RCC 7860 (cell line): ENCODE measurements around the gene ENDOV.

ENCODE experiments used
- DNase-seq: peaks from one replicate; pipeline ENCODE4 v3.0.0-alpha.2; 2015; ENCODE audit warnings: low spot score
- FAIRE-seq: peaks from 2 replicates; lab custom pipeline; 2012; peaks lifted over from hg19 to GRCh38; lab: Jason Lieb, UNC

ENDOV gene

GRCh38 chr17:80414508-80414802 is 512 bp upstream of the ENDOV start:
- FAIRE-seq: no peak
- DNase-seq: no peak

- FAIRE-seq: no peak
These were observed 715 bp downstream of the ENDOV start for GRCh38 chr17:80415626-80416137.

GRCh38 chr17:80416260-80416939 is 1.4 kb downstream of the ENDOV start:
- FAIRE-seq (no peak), DNase-seq (no peak)

More at GRCh38 chr17:80415626-80416137, 715 bp downstream of the ENDOV start:
- no peak for DNase-seq

- no peak for DNase-seq
These were observed 1.9 kb downstream of the ENDOV start for GRCh38 chr17:80416940-80417293.

GRCh38 chr17:80418589-80418988 is 3.6 kb downstream of the ENDOV start:
- DNase-seq (no peak), FAIRE-seq (no peak)

More at GRCh38 chr17:80416940-80417293, 1.9 kb downstream of the ENDOV start:
- FAIRE-seq: no peak

GRCh38 chr17:80419255-80419654 is 4.3 kb downstream of the ENDOV start:
- no peak for FAIRE-seq
- no peak for DNase-seq

GRCh38 chr17:80421381-80422090 is 6.6 kb downstream of the ENDOV start:
- FAIRE-seq (no peak), DNase-seq (no peak)

- FAIRE-seq (no peak), DNase-seq (no peak)
These were observed 7.3 kb downstream of the ENDOV start for GRCh38 chr17:80422276-80422675.

GRCh38 chr17:80422981-80423380 is 8.0 kb downstream of the ENDOV start:
- FAIRE-seq (no peak), DNase-seq (no peak)

- DNase-seq (no peak), FAIRE-seq (no peak)
These were observed 8.7 kb downstream of the ENDOV start for GRCh38 chr17:80423536-80424225.

GRCh38 chr17:80424261-80424660 is 9.3 kb downstream of the ENDOV start:
- FAIRE-seq: no peak
- no peak for DNase-seq

GRCh38 chr17:80424878-80425765 is 10.2 kb downstream of the ENDOV start:
- DNase-seq (no peak), FAIRE-seq (no peak)

- no peak for FAIRE-seq
- DNase-seq: no peak
These were observed 11.0 kb downstream of the ENDOV start for GRCh38 chr17:80425835-80426426.

GRCh38 chr17:80426671-80427326 is 11.8 kb downstream of the ENDOV start:
- no peak for FAIRE-seq
- DNase-seq: peak; percentile 24

GRCh38 chr17:80427366-80428282 is 12.7 kb downstream of the ENDOV start:
- DNase-seq (no peak), FAIRE-seq (no peak)

- FAIRE-seq (no peak), DNase-seq (no peak)
These were observed 13.4 kb downstream of the ENDOV start for GRCh38 chr17:80428363-80428762.

GRCh38 chr17:80428796-80429195 is 13.8 kb downstream of the ENDOV start:
- FAIRE-seq (no peak), DNase-seq (no peak)

- DNase-seq: no peak
- no peak for FAIRE-seq
These were observed 14.6 kb downstream of the ENDOV start for GRCh38 chr17:80429356-80430275.
